ENCODE data around the gene ASTN2. TPM values are rescaled to one million over a fixed set of nuclear protein-coding genes. Genes with fewer than 3 reads are reported as not detected.

ASTN2 gene
- total RNA-seq, 1 experiment from 2014 or later, result 6.8 TPM

GRCh38 chr9:117121316-117121715 lies 293.5 kb downstream of the ASTN2 start:
- DNase-seq (ENCODE audit: low spot score), result no peak

GRCh38 chr9:117120061-117120460 lies 294.8 kb downstream of the ASTN2 start:
- DNase-seq (ENCODE audit: low spot score), result no peak

GRCh38 chr9:117116084-117116483 lies 298.8 kb downstream of the ASTN2 start:
- DNase-seq (ENCODE audit: low spot score), result no peak

DNA sequence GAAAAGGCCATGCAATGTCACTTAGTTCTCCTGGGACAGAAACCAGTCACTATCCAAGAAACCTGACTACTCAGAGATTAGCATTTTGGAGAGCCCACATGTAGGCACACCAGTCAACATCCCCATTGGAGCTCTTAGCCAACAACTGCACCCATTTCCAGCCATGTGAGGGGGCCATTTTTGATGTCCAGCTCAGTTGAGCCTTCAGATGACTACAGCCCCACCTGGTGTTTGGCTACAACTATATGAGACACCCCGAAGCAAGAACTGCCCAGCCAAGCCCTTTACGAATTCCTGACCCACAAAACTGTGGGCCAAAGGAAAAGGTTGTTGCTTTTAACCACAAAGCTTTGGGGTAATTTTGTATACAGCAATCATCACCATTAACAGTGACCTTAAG lies 300.1 kb downstream of the ASTN2 start:
- no peak for DNase-seq (ENCODE audit: low spot score)

DNA sequence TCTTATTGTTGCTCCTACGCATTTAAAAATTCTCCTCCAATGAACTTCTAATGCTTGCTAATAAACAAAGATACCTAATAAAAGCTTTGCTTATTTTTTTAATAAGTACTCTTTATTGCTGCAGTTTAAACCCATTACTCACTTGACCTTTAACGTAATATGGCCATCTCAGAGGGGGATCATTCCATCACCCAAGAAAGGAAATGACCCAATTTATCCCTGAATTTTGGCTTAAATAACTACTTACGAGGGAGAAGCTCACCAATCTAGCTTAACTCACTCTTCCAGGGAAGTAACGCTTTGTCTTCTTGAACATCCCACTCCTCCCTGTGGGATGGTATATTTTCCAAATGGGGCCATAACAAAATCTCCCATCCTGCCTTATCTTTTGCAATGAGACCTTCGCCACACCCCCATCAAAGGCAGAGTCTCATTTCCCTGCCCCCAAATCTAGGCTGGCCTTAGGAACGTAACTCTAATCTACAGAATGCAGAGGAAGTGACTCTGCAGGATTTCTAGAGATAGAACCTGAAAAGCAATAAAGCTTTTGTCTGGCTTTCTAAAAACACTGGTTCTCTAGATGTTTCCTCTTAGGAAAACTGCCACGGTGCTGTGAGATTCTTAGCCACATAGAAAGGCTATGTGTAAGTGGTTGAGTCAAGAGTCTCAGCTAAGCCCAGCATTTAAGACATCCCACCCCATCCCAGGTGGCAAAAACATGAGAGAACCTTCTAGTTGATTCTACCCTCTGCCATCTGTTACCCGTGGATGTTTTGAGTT lies 310.0 kb downstream of the ASTN2 start:
- no peak for DNase-seq (ENCODE audit: low spot score)

- no peak for DNase-seq (ENCODE audit: low spot score)
These were observed 310.7 kb downstream of the ASTN2 start for GRCh38 chr9:117104206-117104605.

GRCh38 chr9:117103438-117104110 lies 311.3 kb downstream of the ASTN2 start:
- DNase-seq (ENCODE audit: low spot score), result no peak

DNA sequence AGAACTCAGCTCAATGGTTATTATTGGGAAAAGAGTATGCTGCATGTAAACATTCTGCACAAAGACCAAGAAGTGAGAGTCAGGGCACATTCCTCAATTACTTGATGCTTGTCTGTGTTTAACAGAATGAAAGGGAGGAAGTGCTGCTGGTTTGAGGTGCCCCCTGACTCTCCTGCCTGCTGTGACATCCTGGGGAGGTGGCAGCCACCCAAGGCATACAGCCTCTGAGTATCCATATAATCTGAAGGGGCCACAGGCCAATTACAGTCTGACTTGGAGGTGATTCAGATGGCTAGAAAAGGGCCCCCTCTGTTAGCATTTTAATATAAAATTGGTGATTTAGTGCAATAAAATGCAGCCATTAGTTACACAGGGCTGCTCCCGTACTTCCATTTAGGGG lies 313.8 kb downstream of the ASTN2 start:
- DNase-seq (ENCODE audit: low spot score), result no peak

- no peak for DNase-seq (ENCODE audit: low spot score)
These were observed 316.5 kb downstream of the ASTN2 start for GRCh38 chr9:117098331-117098730.

GRCh38 chr9:117097761-117098160 lies 317.1 kb downstream of the ASTN2 start:
- DNase-seq (ENCODE audit: low spot score), result no peak

GRCh38 chr9:117096138-117096537 lies 318.7 kb downstream of the ASTN2 start:
- DNase-seq (ENCODE audit: low spot score), result no peak

DNA sequence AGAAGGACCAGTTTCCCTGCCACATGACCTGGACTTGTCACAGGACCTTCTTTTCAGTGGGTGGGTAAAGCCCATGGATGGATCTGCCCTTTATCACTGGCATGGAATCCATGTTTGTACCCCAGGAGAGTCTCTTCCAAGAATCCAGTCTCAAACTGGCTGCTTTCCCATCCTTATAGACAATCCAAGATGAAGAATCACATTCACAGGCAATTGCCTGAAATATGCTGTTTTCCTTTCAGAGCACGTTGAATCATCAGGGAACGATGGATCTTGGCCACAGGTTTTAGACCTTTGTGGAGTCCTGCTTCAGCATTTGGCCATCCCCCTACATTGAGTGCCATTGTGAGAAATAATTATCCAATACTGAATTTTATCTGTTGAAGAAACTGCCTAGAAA lies 319.8 kb downstream of the ASTN2 start:
- DNase-seq (ENCODE audit: low spot score), result no peak

GRCh38 chr9:117093891-117094844 lies 320.7 kb downstream of the ASTN2 start:
- DNase-seq (ENCODE audit: low spot score), result no peak

GRCh38 chr9:117092582-117092981 lies 322.3 kb downstream of the ASTN2 start:
- peak; percentile 41 for DNase-seq (ENCODE audit: low spot score)

- no peak for DNase-seq (ENCODE audit: low spot score)
These were observed 323.3 kb downstream of the ASTN2 start for GRCh38 chr9:117091529-117091928.

GRCh38 chr9:117088786-117089185 lies 326.1 kb downstream of the ASTN2 start:
- no peak for DNase-seq (ENCODE audit: low spot score)

DNA sequence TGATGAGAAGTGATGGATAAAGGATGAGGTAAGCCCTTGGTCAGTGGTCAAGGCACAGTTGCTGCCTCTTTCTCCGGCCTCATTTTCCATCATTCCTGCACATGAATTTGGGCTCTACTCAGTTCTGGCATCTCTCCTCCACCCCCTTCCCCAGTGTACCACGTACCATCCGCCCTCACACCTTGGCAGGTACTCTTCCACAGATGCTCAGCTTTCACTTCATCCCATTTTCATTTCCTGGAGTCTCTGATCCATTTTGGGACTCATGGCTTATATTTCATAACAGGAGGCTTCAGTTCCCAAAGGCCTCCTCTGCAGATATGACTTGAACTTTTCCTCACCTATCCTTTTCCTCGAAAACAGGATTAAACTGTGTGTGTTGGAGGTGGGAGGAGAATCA lies 326.7 kb downstream of the ASTN2 start:
- no peak for DNase-seq (ENCODE audit: low spot score)

- no peak for DNase-seq (ENCODE audit: low spot score)
These were observed 330.6 kb downstream of the ASTN2 start for GRCh38 chr9:117084221-117084620.

DNA sequence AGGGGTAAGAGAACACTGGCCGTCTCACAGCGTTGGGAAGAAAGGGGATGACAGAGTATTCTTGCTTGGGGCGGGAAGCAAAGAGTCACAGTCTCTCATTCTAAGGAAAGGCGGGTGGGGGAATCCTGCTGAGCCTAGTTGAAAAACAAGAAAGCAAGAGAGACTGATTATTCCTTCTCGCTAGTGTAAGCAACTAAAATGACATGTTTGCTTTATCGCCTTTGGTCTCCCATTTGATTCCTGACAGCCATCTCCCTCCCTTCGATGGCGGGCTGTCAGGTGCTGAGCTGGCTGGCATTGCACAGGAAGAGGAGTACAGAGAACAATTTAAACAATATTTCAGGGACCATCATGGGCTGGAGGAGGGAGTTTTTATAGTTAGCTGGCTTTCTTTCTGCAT lies 331.3 kb downstream of the ASTN2 start:
- no peak for DNase-seq (ENCODE audit: low spot score)

GRCh38 chr9:117081641-117082317 lies 333.1 kb downstream of the ASTN2 start:
- no peak for DNase-seq (ENCODE audit: low spot score)

GRCh38 chr9:117080765-117081390 lies 334.0 kb downstream of the ASTN2 start:
- no peak for DNase-seq (ENCODE audit: low spot score)

All from H4 (cell line).